Skin of body (tissue), 2 donors: ENCODE data around the gene SREK1. TPM values are rescaled to one million over a fixed set of nuclear protein-coding genes. Genes with fewer than 3 reads are reported as not detected.
A peak's percentile ranks its signal among the peaks of the same experiment; 100 is the strongest.
"Not testable (repeated sequence)": the region's sequence is repeated elsewhere in the genome, so short reads cannot be mapped to it uniquely, and the experiment has no call there.

Experiments used
- DNase-seq: peaks from one replicate; lab custom pipeline; 2025; lab: John Stamatoyannopoulos, UW
- total RNA-seq: library from RNA; depleted of rRNA; stranded (reverse); fragments of >200 nt; gene quantifications from one replicate; pipeline ENCODE4 v1.2.3, GENCODE V29; 2014

SREK1 gene
- total RNA-seq, result 139 TPM

- peak; percentile 92 for DNase-seq
These were observed at the start of gene SREK1 for GRCh38 chr5:66144074-66144833. SREK1 (plus strand) TSS chr5:66144300; CDS start chr5:66144377, 77 bp downstream.

- no peak for DNase-seq
These were observed 43.2 kb upstream of the SREK1 start for GRCh38 chr5:66100851-66101250.

- no peak for DNase-seq
These were observed 30.9 kb upstream of the SREK1 start for GRCh38 chr5:66113160-66113559.

- DNase-seq, result no peak
These were observed 25.8 kb upstream of the SREK1 start for GRCh38 chr5:66118304-66118703.

- no peak for DNase-seq
These were observed 21.6 kb upstream of the SREK1 start for GRCh38 chr5:66122379-66123034.

GRCh38 chr5:66129144-66129543 is 15.0 kb upstream of the SREK1 start:
- no peak for DNase-seq

- DNase-seq, result no peak
These were observed 13.6 kb upstream of the SREK1 start for GRCh38 chr5:66130493-66130892.

- no peak for DNase-seq
These were observed 9.7 kb upstream of the SREK1 start for GRCh38 chr5:66134407-66134861.

GRCh38 chr5:66136053-66136452 is 8.0 kb upstream of the SREK1 start:
- DNase-seq, result no peak

- DNase-seq, result not testable (repeated sequence)
These were observed 7.2 kb upstream of the SREK1 start for GRCh38 chr5:66136944-66137343.

- DNase-seq, result no peak
These were observed 5.3 kb upstream of the SREK1 start for GRCh38 chr5:66138637-66139317.

- DNase-seq, result no peak
These were observed 4.8 kb upstream of the SREK1 start for GRCh38 chr5:66139318-66139712.

GRCh38 chr5:66142417-66142816 is 1.7 kb upstream of the SREK1 start:
- DNase-seq, result no peak

- no peak for DNase-seq
These were observed 527 bp upstream of the SREK1 start for GRCh38 chr5:66143473-66144073.

GRCh38 chr5:66144834-66145390 is 812 bp downstream of the SREK1 start:
- DNase-seq, result no peak

GRCh38 chr5:66145737-66146136 is 1.6 kb downstream of the SREK1 start:
- DNase-seq, result no peak

GRCh38 chr5:66149950-66150349 is 5.8 kb downstream of the SREK1 start:
- DNase-seq, result no peak

- no peak for DNase-seq
These were observed 6.9 kb downstream of the SREK1 start for GRCh38 chr5:66151030-66151429.

- DNase-seq, result no peak
These were observed 7.4 kb downstream of the SREK1 start for GRCh38 chr5:66151491-66151890.

- DNase-seq, result no peak
These were observed 12.9 kb downstream of the SREK1 start for GRCh38 chr5:66157046-66157445.

GRCh38 chr5:66161356-66161755 is 17.3 kb downstream of the SREK1 start:
- DNase-seq, result no peak
